H1 (cell line): ENCODE measurements around the gene FGF5. TPM values are rescaled to one million over a fixed set of nuclear protein-coding genes. Genes with fewer than 3 reads are reported as not detected.

Source experiments
- CTCF ChIA-PET: fragments of 300-600 bp; sonication (Branson Sonifier 250); formaldehyde crosslinking; loops from one replicate; lab custom pipeline; 2021; ENCODE audit not compliant: partially characterized antibody; lab: Charles Lee
- POLR2A ChIA-PET: fragments of 300-600 bp; sonication (Branson Sonifier 250); formaldehyde crosslinking; loops from one replicate; lab custom pipeline; 2021; ENCODE audit warnings: inconsistent platforms; ENCODE audit not compliant: partially characterized antibody; lab: Charles Lee
- DNase-seq, 2 experiments: peaks; one replicate each; pipeline versions ENCODE4 v3.0.0 to v3.0.0-alpha.2; 2010 to 2022; ENCODE audit warnings: low spot score in 2 of 2, low read depth in 1 of 2, mixed read lengths in 1 of 2
- FAIRE-seq: peaks from 2 replicates; lab custom pipeline; 2011; peaks lifted over from hg19 to GRCh38; lab: Jason Lieb, UNC
- H2AFZ ChIP-seq: 2 replicates; pipeline ENCODE4 v1.8.1; 2012; ENCODE audit warnings: low read length, inconsistent platforms
- H2AK5ac ChIP-seq: 2 replicates; pipeline ENCODE4 v1.6.1; 2013; ENCODE audit warnings: low read depth, low read length
- H2BK120ac ChIP-seq: replicated peaks from 2 replicates; pipeline ENCODE3; 2013; ENCODE audit warnings: low read depth, low read length, inconsistent platforms
- H2BK12ac ChIP-seq: 2 replicates; pipeline ENCODE4 v1.6.1; 2013; ENCODE audit warnings: low read depth, low read length
- H2BK15ac ChIP-seq: 2 replicates; pipeline ENCODE4 v1.6.1; 2013; ENCODE audit warnings: low read length
- H2BK20ac ChIP-seq: 2 replicates; pipeline ENCODE4 v1.6.1; 2013; ENCODE audit warnings: low read length
- H2BK5ac ChIP-seq: 2 replicates; pipeline ENCODE4 v1.6.1; 2013; ENCODE audit warnings: low read depth, low read length
- H3K14ac ChIP-seq: 2 replicates; pipeline ENCODE4 v1.6.1; 2013; ENCODE audit warnings: inconsistent platforms; ENCODE audit not compliant: insufficient read length
- H3K18ac ChIP-seq: 2 replicates; pipeline ENCODE4 v1.6.1; 2013; ENCODE audit warnings: low read length; ENCODE audit errors: extremely low read depth
- H3K23ac ChIP-seq: 2 replicates; pipeline ENCODE4 v1.6.1; 2013; ENCODE audit warnings: inconsistent platforms; ENCODE audit not compliant: insufficient read length
- H3K23me2 ChIP-seq: 2 replicates; pipeline ENCODE4 v1.6.1; 2013; ENCODE audit warnings: low read depth, low read length
- H3K27ac ChIP-seq: 2 replicates; pipeline ENCODE4 v1.6.1; 2011; ENCODE audit warnings: low read depth, low read length, inconsistent platforms
- H3K27me3 ChIP-seq, 4 experiments: replicated peaks in 1 of 4; 1 replicate in 1 of 4; 2 replicates in 3 of 4; pipeline versions ENCODE4 v1.6.1 to v1.8.1; 2011 to 2013; ENCODE audit warnings: low read length in 3 of 4, mild to moderate bottlenecking in 3 of 4, inconsistent platforms in 2 of 4, mixed read lengths in 2 of 4, moderate library complexity in 1 of 4; ENCODE audit not compliant: control insufficient read depth in 3 of 4, insufficient read depth in 3 of 4; ENCODE audit errors: extremely low read depth in 1 of 4
- H3K36me3 ChIP-seq, 4 experiments: 2 replicates each; pipeline versions ENCODE4 v1.6.1 to v1.8.1; 2011 to 2013; ENCODE audit warnings: mild to moderate bottlenecking in 4 of 4, low read length in 3 of 4, moderate library complexity in 2 of 4, control low read depth in 1 of 4, inconsistent platforms in 1 of 4; ENCODE audit not compliant: insufficient read depth in 4 of 4, control insufficient read depth in 2 of 4
- H3K4ac ChIP-seq: replicated peaks from 2 replicates; pipeline ENCODE3; 2013; ENCODE audit warnings: low read length, low read depth, mixed read lengths, inconsistent platforms; ENCODE audit not compliant: insufficient read length
- H3K4me1 ChIP-seq, 4 experiments: replicated peaks in 1 of 4; 1 replicate in 1 of 4; 2 replicates in 3 of 4; pipeline versions ENCODE4 v1.6.1 to v1.8.1; 2011 to 2013; ENCODE audit warnings: low read length in 3 of 4, inconsistent platforms in 2 of 4, mixed read lengths in 1 of 4; ENCODE audit not compliant: insufficient read depth in 4 of 4, control insufficient read depth in 3 of 4
- H3K4me2 ChIP-seq, 2 experiments: 2 replicates each; pipeline versions ENCODE4 v1.6.1 to v1.8.1; 2011 to 2013; ENCODE audit warnings: low read depth in 2 of 2, low read length in 2 of 2, control low read depth in 1 of 2, inconsistent platforms in 1 of 2, mild to moderate bottlenecking in 1 of 2; ENCODE audit not compliant: insufficient read depth in 1 of 2
- H3K4me3 ChIP-seq, 4 experiments: fragments of 200-600, 300-600 bp in 1 of 4; sonication (generic), shearing (Covaris generic), sonication (Bioruptor Twin) in 1 of 4; 2 replicates each; pipeline versions ENCODE4 v1.5.1 to v1.8.1; 2011 to 2016; ENCODE audit warnings: low read length in 4 of 4, low read depth in 3 of 4, control low read depth in 2 of 4, inconsistent platforms in 2 of 4, mild to moderate bottlenecking in 2 of 4, mixed read lengths in 1 of 4, moderate library complexity in 1 of 4; ENCODE audit not compliant: insufficient read depth in 2 of 4; ENCODE audit errors: extremely low read depth in 1 of 4
- H3K56ac ChIP-seq: replicated peaks from 2 replicates; pipeline ENCODE3; 2013; ENCODE audit warnings: low read depth, mild to moderate bottlenecking, mixed read lengths, low read length, inconsistent platforms; ENCODE audit not compliant: insufficient read length
- H3K79me1 ChIP-seq: 2 replicates; pipeline ENCODE4 v1.6.1; 2013; ENCODE audit warnings: low read depth, low read length, control low read depth
- H3K79me2 ChIP-seq, 2 experiments: 2 replicates each; pipeline versions ENCODE4 v1.6.1 to v1.8.1; 2012 to 2013; ENCODE audit warnings: low read length in 2 of 2, mild to moderate bottlenecking in 2 of 2, inconsistent platforms in 1 of 2; ENCODE audit not compliant: insufficient read depth in 2 of 2, control insufficient read depth in 1 of 2
- H3K9ac ChIP-seq, 4 experiments: replicated peaks in 1 of 4; 1 replicate in 1 of 4; 2 replicates in 3 of 4; pipeline versions ENCODE4 v1.6.1 to v1.8.1; 2011 to 2013; ENCODE audit warnings: low read depth in 3 of 4, low read length in 3 of 4, control low read depth in 2 of 4, mild to moderate bottlenecking in 2 of 4, moderate library complexity in 2 of 4, inconsistent platforms in 1 of 4; ENCODE audit errors: extremely low read depth in 1 of 4
- H3K9me3 ChIP-seq, 2 experiments: 2 replicates each; pipeline versions ENCODE4 v1.6.1 to v1.8.1; 2012 to 2013; ENCODE audit warnings: mild to moderate bottlenecking in 2 of 2, moderate library complexity in 2 of 2, control low read depth in 1 of 2, inconsistent platforms in 1 of 2, low read depth in 1 of 2, low read length in 1 of 2, mixed read lengths in 1 of 2; ENCODE audit not compliant: insufficient read depth in 2 of 2
- H4K20me1 ChIP-seq, 2 experiments: replicated peaks in 1 of 2; 2 replicates each; pipeline versions ENCODE3 to v1.8.1; 2011 to 2013; ENCODE audit warnings: inconsistent platforms in 2 of 2, low read length in 2 of 2, mild to moderate bottlenecking in 1 of 2; ENCODE audit not compliant: insufficient read depth in 2 of 2, control insufficient read depth in 1 of 2
- H4K5ac ChIP-seq: 2 replicates; pipeline ENCODE4 v1.6.1; 2013; ENCODE audit warnings: low read length, low read depth, mixed read lengths, inconsistent platforms; ENCODE audit not compliant: insufficient read length
- H4K8ac ChIP-seq: 2 replicates; pipeline ENCODE4 v1.8.0; 2013; ENCODE audit warnings: mild to moderate bottlenecking, moderate library complexity, low read length, inconsistent platforms; ENCODE audit not compliant: insufficient read depth; ENCODE audit errors: extremely low read depth
- H4K91ac ChIP-seq: replicated peaks from 2 replicates; pipeline ENCODE3; 2013; ENCODE audit warnings: low read length, mixed read lengths, inconsistent platforms; ENCODE audit not compliant: insufficient read length
- EGR1 ChIP-seq: IDR thresholded peaks from 2 replicates; pipeline ENCODE4 v1.6.1; 2011; ENCODE audit warnings: low read depth, low read length, borderline replicate concordance
- NANOG ChIP-seq: IDR thresholded peaks from 2 replicates; pipeline ENCODE4 v1.6.1; 2011; ENCODE audit warnings: low read length, low read depth, mild to moderate bottlenecking, inconsistent platforms; ENCODE audit not compliant: insufficient read depth, poor library complexity, severe bottlenecking
- SIN3A ChIP-seq, 2 experiments: IDR thresholded peaks in 1 of 2; conservative IDR thresholded peaks in 1 of 2; 2 replicates each; pipeline ENCODE4 v1.6.1; 2011 to 2012; ENCODE audit warnings: low read length in 2 of 2, improper control_type of control experiment in 1 of 2, low read depth in 1 of 2, mild to moderate bottlenecking in 1 of 2
- WGBS, 2 experiments: shearing (Covaris generic) in 1 of 2; methylation state at CpG; one replicate each; pipeline versions ENCODE4 v1.1.6 to v1.1.7; 2013 to 2015; ENCODE audit warnings: low lambda C conversion rate in 2 of 2, mixed read lengths in 2 of 2, inconsistent platforms in 1 of 2, low coverage in 1 of 2, missing lambda C conversion rate in 1 of 2; ENCODE audit not compliant: insufficient replicate concordance in 2 of 2, insufficient coverage in 1 of 2, insufficient read length in 1 of 2; ENCODE audit errors: extremely low coverage in 1 of 2, missing lambda C conversion rate in 1 of 2; 5-methylcytosine and 5-hydroxymethylcytosine counted together
- polyA plus RNA-seq, 7 experiments: library from polyadenylated mRNA; depleted of rRNA in 3 of 7; stranded (reverse) in 5 of 7; unstranded in 2 of 7; fragments of >200 nt in 5 of 7; fragments of 200-250 nt in 2 of 7; gene quantifications; 1 replicate in 5 of 7; 2 replicates in 1 of 7; 4 replicates in 1 of 7; pipeline versions ENCODE4 v1.2.1 to v1.2.3, GENCODE V29; 2011 to 2013; ENCODE audit warnings: missing spikeins in 2 of 7, mixed read lengths in 2 of 7
- total RNA-seq: library from RNA; stranded (reverse); fragmentation: NEBNext Ultra II Directional; extraction: Animal tissue kit (Norgen Biotek cat#: 25700); gene quantifications from 2 replicates; pipeline ENCODE4 v1.2.1, GENCODE V29; 2021

FGF5 gene
- total and polyA plus RNA-seq, 2 of the 8 experiments (the other 6 are each of a cell fraction or from before 2014, with no cell fraction given): not detected

DNA sequence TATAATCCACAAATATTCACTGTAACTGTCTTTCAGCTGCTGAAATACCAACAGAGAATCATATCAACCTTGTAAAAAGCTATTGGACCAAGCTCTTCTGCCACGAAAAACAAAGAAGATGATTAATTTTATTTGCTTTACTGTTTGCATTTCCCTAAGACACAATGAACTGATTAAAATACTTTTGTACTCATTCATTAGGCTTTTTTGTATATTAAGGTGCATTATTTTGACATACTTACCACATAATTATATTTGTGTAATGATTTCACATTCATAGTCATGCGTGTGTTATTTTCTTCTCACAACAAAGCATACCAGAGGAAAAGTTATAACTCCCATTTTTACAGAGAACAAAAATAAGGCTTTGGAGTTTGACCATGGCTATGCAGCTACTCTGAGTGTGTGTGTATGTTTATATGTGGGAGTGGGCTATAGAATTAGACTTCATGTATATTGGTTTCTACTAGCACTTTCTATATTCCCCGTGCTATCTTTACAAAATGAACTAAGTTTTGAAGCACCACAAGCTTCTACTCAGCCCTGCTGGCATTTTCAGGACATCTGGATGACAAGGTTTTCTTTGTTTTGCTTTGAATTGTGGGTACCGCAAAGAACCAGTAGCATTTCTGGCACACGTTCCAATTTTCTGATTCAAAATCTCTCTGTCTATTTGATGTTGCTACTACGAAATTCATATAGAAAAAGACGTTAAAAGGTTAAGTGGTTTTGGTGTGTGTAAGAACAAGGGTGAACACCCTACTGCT lies 11.0 kb upstream of the FGF5 start:
- no peak overlapping the region for H2AK5ac ChIP-seq
- no peaks in the 10 kb centered on the region for H4K20me1 ChIP-seq
- H3K4ac ChIP-seq: no peak overlapping the region
- no peak for DNase-seq
- H3K56ac ChIP-seq: no peak overlapping the region
- no peak overlapping the region for H3K27ac ChIP-seq
- CTCF ChIA-PET: interaction anchor here (0.7 to 1.9 kb wide), 3 partner anchors 8 to 35 kb away, joined by 3 to 6 read pairs (median 4); no protein-coding TSS in a partner anchor
- H3K36me3 ChIP-seq: no peaks in the 10 kb centered on the region; a peak in 1 of 8 replicates
- no peak overlapping the region for H2BK15ac ChIP-seq
- no peaks in the 10 kb centered on the region for H3K79me2 ChIP-seq
- H3K14ac ChIP-seq: no peak overlapping the region
- H3K23me2 ChIP-seq: no peaks in the 10 kb centered on the region
- H3K79me1 ChIP-seq: no peaks in the 10 kb centered on the region
- no peak overlapping the region for H2AFZ ChIP-seq
- no peaks in the 10 kb centered on the region for H3K9me3 ChIP-seq
- no peak overlapping the region for H3K23ac ChIP-seq
- H2BK20ac ChIP-seq: no peak overlapping the region
- 82% methylated on average over 7 of the region's 7 CpGs; no CpG with 5 or more reads in 1 of the 2 experiments for WGBS, 2 experiments
- no peak overlapping the region for H4K91ac ChIP-seq
- H3K4me2 ChIP-seq: no peak overlapping the region
- no peak overlapping the region for H3K9ac ChIP-seq
- TF ChIP-seq EGR1: no peak
- TF ChIP-seq NANOG: no peak
- no peak for TF ChIP-seq SIN3A (conservative IDR thresholded peaks at IDR 0.05 in 1 of 2, IDR thresholded peaks at IDR 0.05 in 1 of 2; ENCODE audit: low read depth in 1 of 2, low read length in 2 of 2)
- TF ChIP-seq, all 59 proteins: peak for 0
- no peak for FAIRE-seq
- H2BK12ac ChIP-seq: no peak overlapping the region
- POLR2A ChIA-PET: no interaction called here
- peaks cover 0 to 4% (median 0%) of the 10 kb centered on the region in 4 experiments; a peak in 1 of 7 replicates for H3K4me1 ChIP-seq
- H3K27me3 ChIP-seq: no peaks in the 10 kb centered on the region; a peak in 1 of 7 replicates
- no peak overlapping the region for H4K5ac ChIP-seq
- no peak overlapping the region for H3K18ac ChIP-seq
- H3K4me3 ChIP-seq: no peak overlapping the region
- no peak overlapping the region for H4K8ac ChIP-seq
- H2BK5ac ChIP-seq: no peak overlapping the region
- no peak overlapping the region for H2BK120ac ChIP-seq
